HepG2 (cell line): ENCODE measurements around the gene TOR2A. TPM values are rescaled to one million over a fixed set of nuclear protein-coding genes. Genes with fewer than 3 reads are reported as not detected.

Experiments
- ATAC-seq: fragments of 200-7000 bp; cut with Tn5 transposase; 3 replicates; pipeline ENCODE4 v1.9.1; 2020; ENCODE audit warnings: mild to moderate bottlenecking, moderate library complexity
- BruUV-seq: library from RNA; stranded (reverse); fragments of 400-500 nt; replicated peaks from 2 replicates; lab custom pipeline; 2021; lab: Mats Ljungman, UMichigan
- CTCF ChIA-PET: fragments of 300-600 bp; formaldehyde crosslinking; extraction: SDS; loops from one replicate; lab custom pipeline; 2021; ENCODE audit warnings: low total read pairs, inconsistent platforms, low intra/inter-chr PET ratio; lab: Yijun Ruan, JAX
- POLR2A ChIA-PET: fragments of 350-600 bp; sonication (Branson Sonifier 250); formaldehyde crosslinking; loops from one replicate; lab custom pipeline; 2020; ENCODE audit warnings: antibody characterized with exemption, inconsistent platforms; lab: Yijun Ruan, JAX
- DNase-seq: peaks from one replicate; pipeline ENCODE4 v3.0.0-alpha.2; 2015; ENCODE audit warnings: low spot score
- FAIRE-seq: peaks from 3 replicates; lab custom pipeline; 2011; peaks lifted over from hg19 to GRCh38; lab: Jason Lieb, UNC
- H2AFZ ChIP-seq: one replicate; pipeline ENCODE4 v1.6.1; 2011; ENCODE audit warnings: low read length, inconsistent platforms
- H3K27ac ChIP-seq: fragments of 300-600 bp; 3 replicates; pipeline ENCODE4 v1.8.0; 2011; ENCODE audit warnings: mixed run types, mild to moderate bottlenecking, mixed read lengths, low read length, inconsistent platforms; ENCODE audit not compliant: insufficient read depth; ENCODE audit errors: extremely low read length
- H3K27me3 ChIP-seq, 2 experiments: fragments of 200-600 bp in 1 of 2; 2 replicates in 1 of 2; 3 replicates in 1 of 2; pipeline versions ENCODE4 v1.6.0 to v1.8.0; 2011; ENCODE audit warnings: low read length in 2 of 2, mild to moderate bottlenecking in 2 of 2, moderate library complexity in 2 of 2, inconsistent platforms in 1 of 2; ENCODE audit not compliant: insufficient read depth in 2 of 2, control insufficient read depth in 1 of 2
- H3K36me3 ChIP-seq, 2 experiments: fragments of 200-600 bp in 1 of 2; replicated peaks in 1 of 2; 2 replicates in 1 of 2; 3 replicates in 1 of 2; pipeline versions ENCODE4 v1.5.1 to v1.8.0; 2011; ENCODE audit warnings: low read length in 2 of 2, inconsistent platforms in 1 of 2; ENCODE audit not compliant: insufficient read depth in 2 of 2, control insufficient read depth in 1 of 2
- H3K4me1 ChIP-seq: 2 replicates; pipeline ENCODE4 v1.5.1; 2012; ENCODE audit warnings: low read length, inconsistent platforms; ENCODE audit not compliant: insufficient read depth
- H3K4me2 ChIP-seq: 2 replicates; pipeline ENCODE4 v1.6.0; 2011; ENCODE audit warnings: low read depth, low read length, inconsistent platforms
- H3K4me3 ChIP-seq, 3 experiments: fragments of 200-600 bp in 1 of 3; sonication (generic), shearing (Covaris generic) in 1 of 3; replicated peaks in 1 of 3; 2 replicates each; pipeline ENCODE4 v1.5.1; 2011 to 2016; ENCODE audit warnings: low read length in 3 of 3, inconsistent platforms in 2 of 3, low read depth in 2 of 3, mild to moderate bottlenecking in 2 of 3, control low read depth in 1 of 3, mixed read lengths in 1 of 3; ENCODE audit not compliant: insufficient read depth in 1 of 3
- H3K79me2 ChIP-seq: one replicate; pipeline ENCODE4 v1.6.1; 2011; ENCODE audit warnings: low read length, inconsistent platforms; ENCODE audit not compliant: insufficient read depth
- H3K9ac ChIP-seq: 2 replicates; pipeline ENCODE4 v1.6.0; 2011; ENCODE audit warnings: mild to moderate bottlenecking, low read depth, low read length, inconsistent platforms; ENCODE audit not compliant: insufficient read depth
- H3K9me3 ChIP-seq: 2 replicates; pipeline ENCODE4 v1.5.1; 2012; ENCODE audit warnings: mild to moderate bottlenecking, low read length
- H4K20me1 ChIP-seq: 2 replicates; pipeline ENCODE4 v1.6.0; 2011; ENCODE audit warnings: inconsistent platforms, mild to moderate bottlenecking, low read length, moderate library complexity; ENCODE audit not compliant: insufficient read depth
- ARNT ChIP-seq: fragments of 450-650 bp; IDR thresholded peaks from 2 replicates; pipeline ENCODE4 v1.6.1; 2017
- ERF ChIP-seq: IDR thresholded peaks from 2 replicates; pipeline ENCODE4 v1.6.1; 2018; ENCODE audit warnings: missing biosample characterization, missing genetic modification reagents
- HOXA7 ChIP-seq: sonication (generic); formaldehyde crosslinking; IDR thresholded peaks from 2 replicates; pipeline ENCODE4 v1.8.1; 2022; ENCODE audit warnings: mild to moderate bottlenecking, missing genetic modification reagents, moderate library complexity
- MTF2 ChIP-seq: sonication (generic); formaldehyde crosslinking; IDR thresholded peaks from 2 replicates; pipeline ENCODE4 v1.5.0; 2020; ENCODE audit warnings: missing genetic modification reagents, borderline replicate concordance
- RAD21 ChIP-seq: fragments of 450-650 bp; formaldehyde crosslinking; IDR thresholded peaks from 2 replicates; pipeline ENCODE4 v1.5.0; 2020; ENCODE audit warnings: mild to moderate bottlenecking
- SMC3 ChIP-seq: IDR thresholded peaks from 2 replicates; pipeline ENCODE4 v1.6.1; 2011; ENCODE audit warnings: low read length, improper control_type of control experiment
- ZBTB7B ChIP-seq: sonication (generic); formaldehyde crosslinking; IDR thresholded peaks from 2 replicates; pipeline ENCODE4 v1.4.0; 2020; ENCODE audit warnings: missing genetic modification reagents
- ZFP37 ChIP-seq: sonication (generic); formaldehyde crosslinking; IDR thresholded peaks from 2 replicates; pipeline ENCODE4 v1.4.0; 2020; ENCODE audit warnings: missing genetic modification reagents, borderline replicate concordance
- ZNF260 ChIP-seq: sonication (generic); formaldehyde crosslinking; IDR thresholded peaks from 2 replicates; pipeline ENCODE4 v1.4.0; 2020; ENCODE audit warnings: missing genetic modification reagents, low read depth, mild to moderate bottlenecking, borderline replicate concordance
- ZNF296 ChIP-seq: sonication (generic); formaldehyde crosslinking; conservative IDR thresholded peaks from 2 replicates; pipeline ENCODE4 v1.5.0; 2020; ENCODE audit warnings: mild to moderate bottlenecking, missing genetic modification reagents
- ZNF678 ChIP-seq: sonication (generic); formaldehyde crosslinking; IDR thresholded peaks from 2 replicates; pipeline ENCODE4 v1.4.0; 2020; ENCODE audit warnings: mild to moderate bottlenecking, missing genetic modification reagents
- ZNF687 ChIP-seq: sonication (generic); formaldehyde crosslinking; IDR thresholded peaks from 2 replicates; pipeline ENCODE4 v1.5.1; 2020; ENCODE audit warnings: mild to moderate bottlenecking, missing genetic modification reagents, moderate library complexity
- ZNF691 ChIP-seq: sonication (generic); formaldehyde crosslinking; IDR thresholded peaks from 2 replicates; pipeline ENCODE4 v1.4.0; 2020; ENCODE audit warnings: missing genetic modification reagents, low read depth, mild to moderate bottlenecking, borderline replicate concordance
- ZNF850 ChIP-seq: sonication (generic); formaldehyde crosslinking; conservative IDR thresholded peaks from 2 replicates; pipeline ENCODE4 v1.9.0; 2021; ENCODE audit warnings: mild to moderate bottlenecking, missing genetic modification reagents
- ZZZ3 ChIP-seq: sonication (generic); formaldehyde crosslinking; IDR thresholded peaks from 2 replicates; pipeline ENCODE4 v1.4.0; 2020; ENCODE audit warnings: missing genetic modification reagents, mild to moderate bottlenecking, borderline replicate concordance
- WGBS: methylation state at CpG from one replicate; pipeline ENCODE4 v1.1.6; 2017; ENCODE audit warnings: low lambda C conversion rate; 5-methylcytosine and 5-hydroxymethylcytosine counted together
- in situ Hi-C: cut with HindIII; loops from 2 replicates; pipeline ENCODE4 v1.10.0; 2017; ENCODE audit warnings: low pct_unique_long_range_greater_than_20kb; ENCODE audit not compliant: extremely low pct_ligation_motif_present
- intact Hi-C: fragments of 100-400 bp; cut with micrococcal nuclease; formaldehyde crosslinking; loops from one replicate; pipeline ENCODE4 v1.10.0; 2022; ENCODE audit not compliant: unreplicated experiment
- polyA plus RNA-seq, 8 experiments: library from polyadenylated mRNA; depleted of rRNA in 3 of 8; stranded (reverse) in 7 of 8; unstranded in 1 of 8; fragments of >200 nt; fragmentation: Illumina TruSeq in 4 of 8; extraction: Trizol in 4 of 8; gene quantifications; 2 replicates each; pipeline versions ENCODE4 v1.2.1 to v1.2.3, GENCODE V29; 2011 to 2016; ENCODE audit warnings: low read depth in 4 of 8, missing spikeins in 1 of 8, mixed read lengths in 1 of 8; ENCODE audit not compliant: insufficient read depth in 1 of 8
- total RNA-seq, 5 experiments: library from RNA; depleted of rRNA; stranded (reverse); fragments of >200 nt; fragmentation: Illumina TruSeq; extraction: Trizol; gene quantifications; 2 replicates each; pipeline ENCODE4 v1.2.3, GENCODE V29; 2016; ENCODE audit warnings: low read depth in 1 of 5
- TF ChIP-seq, protein P1 (sequence below): sonication (generic); formaldehyde crosslinking; IDR thresholded peaks from 2 replicates; pipeline ENCODE4 v1.4.0; 2020; ENCODE audit warnings: missing genetic modification reagents
- TF ChIP-seq, protein P2 (sequence below): sonication (generic); formaldehyde crosslinking; IDR thresholded peaks from 2 replicates; pipeline ENCODE4 v1.5.0; 2020; ENCODE audit warnings: mild to moderate bottlenecking, missing genetic modification reagents, moderate library complexity

The TOR2A gene
- total and polyA plus RNA-seq, 2 of the 13 experiments (the other 11 are each of a cell fraction or from before 2014, with no cell fraction given): 3.5 to 7.2 TPM

DNA sequence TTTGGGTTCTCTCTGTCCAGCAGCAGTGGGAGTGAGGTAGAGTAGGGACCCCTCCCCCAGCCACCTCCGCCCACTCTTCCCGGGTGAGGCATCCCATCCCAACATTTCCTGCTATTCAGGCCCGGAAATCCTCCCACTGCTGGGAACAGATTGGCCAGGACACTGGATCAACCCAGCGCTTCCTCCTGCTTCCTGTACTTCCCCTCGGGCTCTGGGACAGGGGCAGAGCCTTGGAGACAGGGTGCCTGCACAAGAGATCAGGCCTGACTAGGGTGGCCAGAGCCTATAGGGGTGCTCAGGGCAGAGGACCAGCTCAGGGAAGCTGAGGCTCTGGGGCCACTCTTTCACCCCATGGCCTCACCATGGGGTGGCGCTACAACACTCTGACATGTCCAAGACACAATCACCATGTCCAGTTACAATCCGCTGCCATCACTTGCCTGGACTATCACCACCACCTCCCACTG lies 28.9 kb upstream of the TOR2A start:
- peak; percentile 32 for DNase-seq
- no TSS peak for BruUV-seq
- H4K20me1 ChIP-seq: no peaks in the 10 kb centered on the region
- no peak for FAIRE-seq
- 24% methylated on average over 5 of the region's 7 CpGs for WGBS
- H3K9me3 ChIP-seq: no peaks in the 10 kb centered on the region
- no peak overlapping the region for H3K4me2 ChIP-seq
- no peaks in the 10 kb centered on the region for H3K36me3 ChIP-seq
- H3K27ac ChIP-seq: no peak overlapping the region
- in situ Hi-C loops: no loop called here
- POLR2A ChIA-PET: no interaction called here
- intact Hi-C loops: no loop called here
- H3K4me3 ChIP-seq: no peak overlapping the region
- CTCF ChIA-PET: no interaction called here
- no peak overlapping the region for H3K9ac ChIP-seq
- no peaks in the 10 kb centered on the region for H3K4me1 ChIP-seq
- peaks cover 0 to 58% of the 10 kb centered on the region in 2 experiments; a peak in 3 of 5 replicates for H3K27me3 ChIP-seq
- peak; percentile 83 for ATAC-seq
- no peak overlapping the region for H2AFZ ChIP-seq
- H3K79me2 ChIP-seq: no peaks in the 10 kb centered on the region
- no peak for TF ChIP-seq ZBTB7B (CRISPR knock-in tag)
- TF ChIP-seq ZZZ3 (CRISPR knock-in tag): no peak
- no peak for TF ChIP-seq ZFP37 (CRISPR knock-in tag)
- TF ChIP-seq, protein P1, sequence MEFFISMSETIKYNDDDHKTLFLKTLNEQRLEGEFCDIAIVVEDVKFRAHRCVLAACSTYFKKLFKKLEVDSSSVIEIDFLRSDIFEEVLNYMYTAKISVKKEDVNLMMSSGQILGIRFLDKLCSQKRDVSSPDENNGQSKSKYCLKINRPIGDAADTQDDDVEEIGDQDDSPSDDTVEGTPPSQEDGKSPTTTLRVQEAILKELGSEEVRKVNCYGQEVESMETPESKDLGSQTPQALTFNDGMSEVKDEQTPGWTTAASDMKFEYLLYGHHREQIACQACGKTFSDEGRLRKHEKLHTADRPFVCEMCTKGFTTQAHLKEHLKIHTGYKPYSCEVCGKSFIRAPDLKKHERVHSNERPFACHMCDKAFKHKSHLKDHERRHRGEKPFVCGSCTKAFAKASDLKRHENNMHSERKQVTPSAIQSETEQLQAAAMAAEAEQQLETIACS (CRISPR knock-in tag): no peak
- no peak for TF ChIP-seq ZNF691
- no peak for TF ChIP-seq ZNF260 (CRISPR knock-in tag)
- peak; percentile 57 for TF ChIP-seq RAD21 (CRISPR knock-in tag)
- TF ChIP-seq, protein P2, sequence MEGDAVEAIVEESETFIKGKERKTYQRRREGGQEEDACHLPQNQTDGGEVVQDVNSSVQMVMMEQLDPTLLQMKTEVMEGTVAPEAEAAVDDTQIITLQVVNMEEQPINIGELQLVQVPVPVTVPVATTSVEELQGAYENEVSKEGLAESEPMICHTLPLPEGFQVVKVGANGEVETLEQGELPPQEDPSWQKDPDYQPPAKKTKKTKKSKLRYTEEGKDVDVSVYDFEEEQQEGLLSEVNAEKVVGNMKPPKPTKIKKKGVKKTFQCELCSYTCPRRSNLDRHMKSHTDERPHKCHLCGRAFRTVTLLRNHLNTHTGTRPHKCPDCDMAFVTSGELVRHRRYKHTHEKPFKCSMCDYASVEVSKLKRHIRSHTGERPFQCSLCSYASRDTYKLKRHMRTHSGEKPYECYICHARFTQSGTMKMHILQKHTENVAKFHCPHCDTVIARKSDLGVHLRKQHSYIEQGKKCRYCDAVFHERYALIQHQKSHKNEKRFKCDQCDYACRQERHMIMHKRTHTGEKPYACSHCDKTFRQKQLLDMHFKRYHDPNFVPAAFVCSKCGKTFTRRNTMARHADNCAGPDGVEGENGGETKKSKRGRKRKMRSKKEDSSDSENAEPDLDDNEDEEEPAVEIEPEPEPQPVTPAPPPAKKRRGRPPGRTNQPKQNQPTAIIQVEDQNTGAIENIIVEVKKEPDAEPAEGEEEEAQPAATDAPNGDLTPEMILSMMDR: peak; percentile 70
- no peak for TF ChIP-seq MTF2 (CRISPR knock-in tag)
- no peak for TF ChIP-seq ZNF296 (CRISPR knock-in tag)
- TF ChIP-seq SMC3: peak; percentile 69
- TF ChIP-seq ZNF850 (CRISPR knock-in tag): no peak
- TF ChIP-seq ZNF687: peak; percentile 28; the same call in 1 of the 2 replicates
- no peak for TF ChIP-seq HOXA7 (CRISPR knock-in tag)
- no peak for TF ChIP-seq ARNT
- no peak for TF ChIP-seq ZNF678 (CRISPR knock-in tag)
- TF ChIP-seq ERF (CRISPR knock-in tag): 0 out of 2 replicates have a peak, but pooled peaks have one; percentile 18
